Spleen (tissue), 11 donors: ENCODE measurements around the gene TENM4. TPM values are rescaled to one million over a fixed set of nuclear protein-coding genes. Genes with fewer than 3 reads are reported as not detected.

Experiments used
- DNase-seq: peaks from one replicate; pipeline ENCODE4 v3.0.0-alpha.2; 2020
- H3K27ac ChIP-seq, 8 donors: fragments of 200-600 bp; sonication (generic) in 7 of 8; 1 replicate in 4 of 8; 2 replicates in 4 of 8; pipeline versions ENCODE4 v1.5.0 to v1.8.0; 2016 to 2021; ENCODE audit warnings: inconsistent platforms in 4 of 8, mild to moderate bottlenecking in 4 of 8, moderate library complexity in 1 of 8
- H3K27me3 ChIP-seq, 7 donors: fragments of 200-600 bp; sonication (generic) in 6 of 7; replicated peaks in 1 of 7; 1 replicate in 4 of 7; 2 replicates in 3 of 7; pipeline versions ENCODE4 v1.5.0 to v1.8.0; 2016 to 2021; ENCODE audit warnings: inconsistent platforms in 3 of 7, mild to moderate bottlenecking in 1 of 7
- H3K36me3 ChIP-seq, 6 donors: fragments of 200-600 bp; sonication (generic) in 5 of 6; 1 replicate in 4 of 6; 2 replicates in 2 of 6; pipeline versions ENCODE4 v1.5.0 to v1.8.0; 2016 to 2021; ENCODE audit warnings: inconsistent platforms in 2 of 6
- H3K4me1 ChIP-seq, 6 donors: fragments of 200-600 bp; sonication (generic) in 5 of 6; 1 replicate in 3 of 6; 2 replicates in 3 of 6; pipeline versions ENCODE4 v1.5.0 to v1.8.0; 2016 to 2021; ENCODE audit warnings: inconsistent platforms in 3 of 6
- H3K4me3 ChIP-seq, 8 donors: fragments of 200-600 bp; sonication (generic) in 7 of 8; 1 replicate in 4 of 8; 2 replicates in 4 of 8; pipeline versions ENCODE4 v1.5.0 to v1.8.0; 2016 to 2021; ENCODE audit warnings: inconsistent platforms in 4 of 8, mild to moderate bottlenecking in 4 of 8, moderate library complexity in 2 of 8
- H3K9me3 ChIP-seq, 8 donors: fragments of 200-600 bp; sonication (generic) in 7 of 8; 1 replicate in 4 of 8; 2 replicates in 4 of 8; pipeline versions ENCODE4 v1.5.0 to v1.8.0; 2016 to 2021; ENCODE audit warnings: inconsistent platforms in 4 of 8
- POLR2A ChIP-seq, 3 donors: fragments of 450-650 bp; IDR thresholded peaks; one replicate each; pipeline ENCODE4 v1.5.1; 2017; ENCODE audit warnings: antibody characterized with exemption in 3 of 3, mild to moderate bottlenecking in 1 of 3
- POLR2AphosphoS5 ChIP-seq, 3 donors: sonication (generic); formaldehyde crosslinking; IDR thresholded peaks; one replicate each; pipeline ENCODE4 v1.5.1; 2017; ENCODE audit warnings: antibody characterized with exemption in 3 of 3
- WGBS, 5 donors: extraction: QIAGEN DNeasy Blood & Tissue Kit in 3 of 5; methylation state at CpG; one replicate each; pipeline versions ENCODE4 v1.1.5 to v1.1.7; 2013 to 2018; 5-methylcytosine and 5-hydroxymethylcytosine counted together
- intact Hi-C: fragments of 100-400 bp; cut with DNase I; formaldehyde crosslinking; loops from one replicate; pipeline ENCODE4 v1.15.0; 2023; ENCODE audit warnings: low total_unique reads
- polyA plus RNA-seq, 3 donors: library from polyadenylated mRNA; stranded (reverse); fragments of 200-250 nt; gene quantifications; one replicate each; pipeline ENCODE4 v1.2.1, GENCODE V29; 2013
- total RNA-seq, 7 donors: library from RNA; depleted of rRNA in 3 of 7; stranded (reverse); fragments of >200 nt in 3 of 7; fragmentation: NEBNext Ultra II Directional in 4 of 7; extraction: Animal tissue kit (Norgen Biotek cat#: 25700) in 4 of 7; gene quantifications; one replicate each; pipeline versions ENCODE4 v1.1.0 to v1.2.1, GENCODE V29; 2016 to 2021
- TF ChIP-seq, protein P1 (sequence below), 11 experiments: fragments of 200-600 bp in 7 of 11; fragments of 450-650 bp in 4 of 11; sonication (generic) in 4 of 11; IDR thresholded peaks in 8 of 11; conservative IDR thresholded peaks in 3 of 11; 1 replicate in 7 of 11; 2 replicates in 4 of 11; pipeline versions ENCODE4 v1.4.0 to v1.8.0; 2016 to 2021; ENCODE audit warnings: antibody characterized with exemption in 11 of 11, inconsistent platforms in 4 of 11, mild to moderate bottlenecking in 1 of 11
- donor health status: healthy with polysubstance abuse.
- donor health status: DM: no; HTN: no; CAD: no; lungs with moderate emphysema.
- donor health status: DM: no; HTN: no; CAD: no.
- donor health status: Bipolar disorder and iron deficiency.
- donor health status: healthy.
- donor health status: DM: no; HTN: no; CAD: no.
- donor health status: DM: yes; HTN: yes; CAD: no.

Gene TENM4
- total and polyA plus RNA-seq, 10 donors = 0.09 to 4.5 (median 1.2) TPM

- DNase-seq = no peak
- intact Hi-C loops = no loop called here
Measured at GRCh38 chr11:78972177-78972576, 468.7 kb downstream of the TENM4 start.

GRCh38 chr11:78967811-78968210, 473.0 kb downstream of the TENM4 start:
- intact Hi-C loops = no loop called here
- H3K36me3 ChIP-seq = no peaks in the 10 kb centered on the region
- no peak overlapping the region for H3K4me3 ChIP-seq
- no peak for DNase-seq
- H3K27ac ChIP-seq = no peak overlapping the region
- TF ChIP-seq, protein P1, sequence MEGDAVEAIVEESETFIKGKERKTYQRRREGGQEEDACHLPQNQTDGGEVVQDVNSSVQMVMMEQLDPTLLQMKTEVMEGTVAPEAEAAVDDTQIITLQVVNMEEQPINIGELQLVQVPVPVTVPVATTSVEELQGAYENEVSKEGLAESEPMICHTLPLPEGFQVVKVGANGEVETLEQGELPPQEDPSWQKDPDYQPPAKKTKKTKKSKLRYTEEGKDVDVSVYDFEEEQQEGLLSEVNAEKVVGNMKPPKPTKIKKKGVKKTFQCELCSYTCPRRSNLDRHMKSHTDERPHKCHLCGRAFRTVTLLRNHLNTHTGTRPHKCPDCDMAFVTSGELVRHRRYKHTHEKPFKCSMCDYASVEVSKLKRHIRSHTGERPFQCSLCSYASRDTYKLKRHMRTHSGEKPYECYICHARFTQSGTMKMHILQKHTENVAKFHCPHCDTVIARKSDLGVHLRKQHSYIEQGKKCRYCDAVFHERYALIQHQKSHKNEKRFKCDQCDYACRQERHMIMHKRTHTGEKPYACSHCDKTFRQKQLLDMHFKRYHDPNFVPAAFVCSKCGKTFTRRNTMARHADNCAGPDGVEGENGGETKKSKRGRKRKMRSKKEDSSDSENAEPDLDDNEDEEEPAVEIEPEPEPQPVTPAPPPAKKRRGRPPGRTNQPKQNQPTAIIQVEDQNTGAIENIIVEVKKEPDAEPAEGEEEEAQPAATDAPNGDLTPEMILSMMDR (IDR thresholded peaks at IDR 0.05 in 8 of 11, conservative IDR thresholded peaks at IDR 0.05 in 3 of 11) = no peak
- 73 to 88% (median 83%) methylated on average over 3 of the region's 3 CpGs for WGBS, 5 donors
- H3K9me3 ChIP-seq = no peaks in the 10 kb centered on the region
- no peaks in the 10 kb centered on the region for H3K4me1 ChIP-seq
- peaks cover 0 to 48% (median 7%) of the 10 kb centered on the region in 7 donors for H3K27me3 ChIP-seq

More at GRCh38 chr11:78972177-78972576, 468.7 kb downstream of the TENM4 start:
- no peak overlapping the region for H3K4me3 ChIP-seq
- H3K27ac ChIP-seq = no peak overlapping the region
- H3K9me3 ChIP-seq = no peaks in the 10 kb centered on the region
- TF ChIP-seq POLR2AphosphoS5 (IDR thresholded peaks at IDR 0.05) (no peak), POLR2A (IDR thresholded peaks at IDR 0.05) (no peak)
- TF ChIP-seq, protein P1 (IDR thresholded peaks at IDR 0.05 in 8 of 11, conservative IDR thresholded peaks at IDR 0.05 in 3 of 11) = no peak
- H3K36me3 ChIP-seq = no peaks in the 10 kb centered on the region
- 69 to 82% (median 74%) methylated on average over 7 of the region's 7 CpGs for WGBS, 5 donors
- H3K4me1 ChIP-seq = no peaks in the 10 kb centered on the region
- H3K27me3 ChIP-seq = peaks cover 0 to 12% (median 0%) of the 10 kb centered on the region in 7 donors

DNA sequence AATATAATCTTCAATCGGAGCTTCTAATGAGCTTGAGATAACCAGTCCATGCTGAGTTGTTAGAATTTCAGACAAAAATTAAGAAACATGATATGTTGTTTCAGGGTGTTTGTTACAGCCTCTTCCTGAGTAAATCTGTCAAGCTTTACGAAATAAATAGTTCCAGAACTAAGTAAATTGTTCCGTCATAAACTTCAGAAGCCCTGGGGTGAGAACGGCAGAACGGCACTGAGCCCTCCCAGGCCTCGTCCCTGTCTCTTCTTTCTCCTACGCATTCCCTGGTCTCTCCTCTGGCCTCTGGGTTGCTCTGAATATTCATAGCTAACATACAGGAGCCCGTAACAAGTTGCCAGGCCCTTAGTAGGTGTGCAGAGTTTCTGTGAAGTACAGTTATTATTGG, 475.4 kb downstream of the TENM4 start:
- intact Hi-C loops = no loop called here
- H3K4me1 ChIP-seq = peaks cover 0 to 16% (median 0%) of the 10 kb centered on the region in 6 donors
- no peak for DNase-seq
- TF ChIP-seq, protein P1 (IDR thresholded peaks at IDR 0.05 in 8 of 11, conservative IDR thresholded peaks at IDR 0.05 in 3 of 11) = no peak
- no peak for TF ChIP-seq POLR2AphosphoS5 (IDR thresholded peaks at IDR 0.05)
- no peak for TF ChIP-seq POLR2A (IDR thresholded peaks at IDR 0.05)
- WGBS, 5 donors = 78 to 86% (median 80%) methylated on average over 8 of the region's 8 CpGs
- no peak overlapping the region for H3K27ac ChIP-seq
- peaks cover 0 to 71% (median 16%) of the 10 kb centered on the region in 7 donors for H3K27me3 ChIP-seq
- H3K9me3 ChIP-seq = no peaks in the 10 kb centered on the region
- H3K36me3 ChIP-seq = no peaks in the 10 kb centered on the region
- no peak overlapping the region for H3K4me3 ChIP-seq

DNA sequence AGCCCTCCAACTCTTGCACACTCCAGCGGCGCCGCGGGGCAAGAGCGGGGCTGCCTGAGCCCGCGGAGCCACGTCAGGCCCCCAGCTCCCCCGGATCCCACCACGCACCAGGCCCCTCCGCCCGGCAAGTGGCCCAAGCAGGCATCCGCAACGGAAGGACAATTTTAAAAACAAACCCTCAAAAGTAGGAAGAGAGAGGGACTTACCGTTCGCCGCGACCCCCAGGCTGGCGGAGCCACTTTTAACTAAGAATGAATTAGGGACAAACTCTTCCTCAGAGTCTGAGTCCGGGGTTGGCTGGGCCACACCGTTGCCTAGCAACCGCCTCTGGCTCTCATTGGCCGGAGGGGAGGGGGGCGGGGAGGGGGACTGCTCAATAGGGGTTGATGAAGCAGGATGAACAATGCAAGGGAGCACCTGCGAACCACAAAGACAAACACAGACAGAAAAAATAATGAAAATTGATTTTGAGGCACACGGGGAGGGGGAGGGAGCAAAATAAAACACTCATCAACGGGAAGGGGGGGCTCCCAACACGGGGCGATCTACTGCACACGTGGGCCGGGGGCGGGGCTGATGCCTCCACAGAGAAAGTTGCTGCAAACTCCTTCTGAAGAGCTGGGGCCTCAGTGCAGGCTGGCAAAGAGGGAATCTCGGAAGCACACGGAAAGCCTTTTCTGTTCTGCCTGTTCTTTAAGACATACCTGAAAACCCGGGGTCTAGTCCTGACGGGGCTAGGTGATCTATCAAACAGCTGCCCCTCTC, 478.7 kb downstream of the TENM4 start:
- Histone ChIP-seq H3K27me3 (peaks cover 0 to 76% (median 16%) of the 10 kb centered on the region in 7 donors), H3K36me3 (no peaks in the 10 kb centered on the region), H3K27ac (no peak overlapping the region), H3K9me3 (no peaks in the 10 kb centered on the region), H3K4me3 (no peak overlapping the region), H3K4me1 (peaks cover 0 to 16% (median 0%) of the 10 kb centered on the region in 6 donors)
- TF ChIP-seq POLR2A (IDR thresholded peaks at IDR 0.05) (no peak), POLR2AphosphoS5 (IDR thresholded peaks at IDR 0.05) (no peak)
- TF ChIP-seq, protein P1 (IDR thresholded peaks at IDR 0.05 in 8 of 11, conservative IDR thresholded peaks at IDR 0.05 in 3 of 11) = no peak
- 7 to 9% (median 7%) methylated on average over 33 to 36 of the region's 36 CpGs for WGBS, 5 donors
- no peak for DNase-seq
- intact Hi-C loops = loop anchor here (5.0 kb wide), 1 partner anchor 315 kb away; no protein-coding TSS in a partner anchor
